ENCODE data around the gene ADAM21. TPM values are rescaled to one million over a fixed set of nuclear protein-coding genes. Genes with fewer than 3 reads are reported as not detected.
A peak's percentile ranks its signal among the peaks of the same experiment; 100 is the strongest.
"Not testable (repeated sequence)": the region's sequence is repeated elsewhere in the genome, so short reads cannot be mapped to it uniquely, and the experiment has no call there.

Gene ADAM21
- total RNA-seq, 3 donors from 2014 or later (not counting 1 experiment from before 2014, with no cell fraction given): not detected

- H3K36me3 Mint-ChIP-seq: no peaks in the 10 kb centered on the region
- DNase-seq (no peak), ATAC-seq (no peak)
- H3K4me1 ChIP-seq (ENCODE audit: control insufficient read depth, insufficient read depth, low read length): no peaks in the 10 kb centered on the region
- no peaks in the 10 kb centered on the region for H3K27me3 ChIP-seq (ENCODE audit: control insufficient read depth, insufficient read depth, low read length)
- intact Hi-C loops (cut with micrococcal nuclease): no loop called here
- no peak overlapping the region for H3K27ac ChIP-seq (ENCODE audit: low read length)
- peaks cover 0 to 6% of the 10 kb centered on the region in 2 donors for H3K27me3 Mint-ChIP-seq (ENCODE audit: low read depth in 2 of 2)
- H3K4me1 Mint-ChIP-seq: peaks cover 40 to 41% of the 10 kb centered on the region in 2 donors
- peak overlapping the region; percentile 95 for H3K4me3 Mint-ChIP-seq
- no peak overlapping the region for H3K4me3 ChIP-seq (ENCODE audit: low read length)
- H3K36me3 ChIP-seq (ENCODE audit: control insufficient read depth, insufficient read depth, low read length): peaks cover 2% of the 10 kb centered on the region
- H3K9me3 Mint-ChIP-seq: no peaks in the 10 kb centered on the region
- peak overlapping the region; percentile 88 to 92 for H3K27ac Mint-ChIP-seq
- TF ChIP-seq, protein P1, sequence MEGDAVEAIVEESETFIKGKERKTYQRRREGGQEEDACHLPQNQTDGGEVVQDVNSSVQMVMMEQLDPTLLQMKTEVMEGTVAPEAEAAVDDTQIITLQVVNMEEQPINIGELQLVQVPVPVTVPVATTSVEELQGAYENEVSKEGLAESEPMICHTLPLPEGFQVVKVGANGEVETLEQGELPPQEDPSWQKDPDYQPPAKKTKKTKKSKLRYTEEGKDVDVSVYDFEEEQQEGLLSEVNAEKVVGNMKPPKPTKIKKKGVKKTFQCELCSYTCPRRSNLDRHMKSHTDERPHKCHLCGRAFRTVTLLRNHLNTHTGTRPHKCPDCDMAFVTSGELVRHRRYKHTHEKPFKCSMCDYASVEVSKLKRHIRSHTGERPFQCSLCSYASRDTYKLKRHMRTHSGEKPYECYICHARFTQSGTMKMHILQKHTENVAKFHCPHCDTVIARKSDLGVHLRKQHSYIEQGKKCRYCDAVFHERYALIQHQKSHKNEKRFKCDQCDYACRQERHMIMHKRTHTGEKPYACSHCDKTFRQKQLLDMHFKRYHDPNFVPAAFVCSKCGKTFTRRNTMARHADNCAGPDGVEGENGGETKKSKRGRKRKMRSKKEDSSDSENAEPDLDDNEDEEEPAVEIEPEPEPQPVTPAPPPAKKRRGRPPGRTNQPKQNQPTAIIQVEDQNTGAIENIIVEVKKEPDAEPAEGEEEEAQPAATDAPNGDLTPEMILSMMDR (IDR thresholded peaks at IDR 0.05): no peak
- no peaks in the 10 kb centered on the region for H3K9me3 ChIP-seq (ENCODE audit: control insufficient read depth, insufficient read depth, low read length)
- 87% methylated on average over 2 of the region's 2 CpGs for WGBS (ENCODE audit: insufficient coverage)
Observed at GRCh38 chr14:70415788-70416187, 36.2 kb upstream of the ADAM21 start.

GRCh38 chr14:70416338-70416724 lies 35.6 kb upstream of the ADAM21 start:
- H3K4me3 ChIP-seq (ENCODE audit: low read length): peak overlapping the region; percentile 80
- Mint-ChIP-seq H3K36me3 (no peaks in the 10 kb centered on the region), H3K9me3 (no peaks in the 10 kb centered on the region), H3K27ac (peak overlapping the region; percentile 88 to 92), H3K4me3 (peak overlapping the region; percentile 95), H3K4me1 (peaks cover 39 to 40% of the 10 kb centered on the region in 2 donors), H3K27me3 (ENCODE audit: low read depth in 2 of 2) (peaks cover 0 to 6% of the 10 kb centered on the region in 2 donors)
- intact Hi-C loops (cut with micrococcal nuclease): no loop called here
- no peaks in the 10 kb centered on the region for H3K4me1 ChIP-seq (ENCODE audit: control insufficient read depth, insufficient read depth, low read length)
- peak overlapping the region; percentile 60 for H3K27ac ChIP-seq (ENCODE audit: low read length)
- WGBS (ENCODE audit: insufficient coverage): 15% methylated on average over 9 of the region's 9 CpGs
- no peaks in the 10 kb centered on the region for H3K27me3 ChIP-seq (ENCODE audit: control insufficient read depth, insufficient read depth, low read length)
- H3K36me3 ChIP-seq (ENCODE audit: control insufficient read depth, insufficient read depth, low read length): peaks cover 2% of the 10 kb centered on the region
- H3K9me3 ChIP-seq (ENCODE audit: control insufficient read depth, insufficient read depth, low read length): no peaks in the 10 kb centered on the region
- TF ChIP-seq, protein P1 (IDR thresholded peaks at IDR 0.05): no peak
- DNase-seq: no peak
- ATAC-seq: peak in 2 of 3 donors; percentile 2 to 20

GRCh38 chr14:70416725-70417349 lies 35.1 kb upstream of the ADAM21 start, which contains the start of gene SYNJ2BP:
Gene SYNJ2BP (minus strand): TSS chr14:70417090. CDS start chr14:70416963, 127 bp downstream.
- Histone ChIP-seq H3K4me1 (ENCODE audit: control insufficient read depth, insufficient read depth, low read length) (no peaks in the 10 kb centered on the region), H3K27me3 (ENCODE audit: control insufficient read depth, insufficient read depth, low read length) (no peaks in the 10 kb centered on the region), H3K9me3 (ENCODE audit: control insufficient read depth, insufficient read depth, low read length) (no peaks in the 10 kb centered on the region), H3K27ac (ENCODE audit: low read length) (peak within 1 kb of the TSS; percentile 60), H3K4me3 (ENCODE audit: low read length) (peak within 1 kb of the TSS; percentile 80), H3K36me3 (ENCODE audit: control insufficient read depth, insufficient read depth, low read length) (peaks cover 2% of the 10 kb centered on the region)
- Mint-ChIP-seq H3K9me3 (no peaks in the 10 kb centered on the region), H3K36me3 (no peaks in the 10 kb centered on the region), H3K27ac (peak within 1 kb of the TSS; percentile 88 to 92), H3K4me3 (peak within 1 kb of the TSS; percentile 95), H3K27me3 (ENCODE audit: low read depth in 2 of 2) (peaks cover 0 to 7% of the 10 kb centered on the region in 2 donors), H3K4me1 (peaks cover 34 to 35% of the 10 kb centered on the region in 2 donors)
- ATAC-seq (peak; percentile 50 to 73 (median 68)), DNase-seq (peak; percentile 22 to 76)
- TF ChIP-seq, protein P1 (IDR thresholded peaks at IDR 0.05): no peak
- intact Hi-C loops (cut with micrococcal nuclease): no loop called here
- under 1% methylated on average over 21 of the region's 22 CpGs for WGBS (ENCODE audit: insufficient coverage)

- H3K27ac Mint-ChIP-seq; ATAC-seq; H3K9me3 ChIP-seq (ENCODE audit: control insufficient read depth, insufficient read depth, low read length); H3K27me3 ChIP-seq (ENCODE audit: control insufficient read depth, insufficient read depth, low read length); H3K4me3 ChIP-seq (ENCODE audit: low read length); H3K36me3 ChIP-seq (ENCODE audit: control insufficient read depth, insufficient read depth, low read length); intact Hi-C loops (cut with micrococcal nuclease); H3K4me1 ChIP-seq (ENCODE audit: control insufficient read depth, insufficient read depth, low read length); H3K9me3 Mint-ChIP-seq; DNase-seq; H3K27ac ChIP-seq (ENCODE audit: low read length); H3K36me3 Mint-ChIP-seq: not testable (repeated sequence)
- Mint-ChIP-seq H3K4me1 (peaks cover 29% of the 10 kb centered on the region in 2 donors), H3K4me3 (peak overlapping the region; percentile 42), H3K27me3 (ENCODE audit: low read depth in 2 of 2) (peaks cover 0 to 10% of the 10 kb centered on the region in 2 donors)
- 70% methylated on average over 4 of the region's 4 CpGs for WGBS (ENCODE audit: insufficient coverage)
Observed at GRCh38 chr14:70419270-70419931, 32.6 kb upstream of the ADAM21 start.
